ENCODE results near the gene GNAS. TPM values are rescaled to one million over a fixed set of nuclear protein-coding genes. Genes with fewer than 3 reads are reported as not detected.
"Not testable (repeated sequence)": the region's sequence is repeated elsewhere in the genome, so short reads cannot be mapped to it uniquely, and the experiment has no call there.

The GNAS gene
- total RNA-seq, 4 donors from 2014 or later, result 334 to 533 (median 451) TPM

- no peak for DNase-seq (ENCODE audit: low spot score in 2 of 2)
- Histone ChIP-seq H3K4me3 (no peak overlapping the region), H3K4me1 (no peaks in the 10 kb centered on the region), H3K9me3 (no peaks in the 10 kb centered on the region), H3K27me3 (no peaks in the 10 kb centered on the region), H3K36me3 (no peaks in the 10 kb centered on the region), H3K27ac (no peak overlapping the region)
- WGBS, result 86% methylated on average over 2 of the region's 2 CpGs
- no peak for TF ChIP-seq POLR2A (IDR thresholded peaks at IDR 0.05)
- no peak for TF ChIP-seq CTCF (IDR thresholded peaks at IDR 0.05)
- no peak for TF ChIP-seq EP300 (IDR thresholded peaks at IDR 0.05)
- no peak for TF ChIP-seq POLR2AphosphoS5 (IDR thresholded peaks at IDR 0.05)
Measured at GRCh38 chr20:58828136-58828535, 24.4 kb upstream of the GNAS start.

GRCh38 chr20:58828804-58829203 lies 23.7 kb upstream of the GNAS start:
- H3K36me3 ChIP-seq; H3K4me3 ChIP-seq; DNase-seq (ENCODE audit: low spot score in 2 of 2); H3K27ac ChIP-seq; H3K27me3 ChIP-seq; H3K9me3 ChIP-seq; H3K4me1 ChIP-seq: not testable (repeated sequence)
- 80% methylated on average over 3 of the region's 5 CpGs for WGBS

GRCh38 chr20:58829531-58829941 lies 23.0 kb upstream of the GNAS start:
- no peak overlapping the region for H3K4me3 ChIP-seq
- WGBS, result 44% methylated on average over 6 of the region's 6 CpGs

GRCh38 chr20:58832457-58832856 lies 20.1 kb upstream of the GNAS start:
- Histone ChIP-seq H3K4me1 (no peaks in the 10 kb centered on the region), H3K27me3 (peaks cover 4% of the 10 kb centered on the region), H3K27ac (no peak overlapping the region), H3K4me3 (no peak overlapping the region), H3K9me3 (no peaks in the 10 kb centered on the region), H3K36me3 (no peaks in the 10 kb centered on the region)
- TF ChIP-seq POLR2A (IDR thresholded peaks at IDR 0.05), result no peak
- TF ChIP-seq EP300 (IDR thresholded peaks at IDR 0.05), result no peak
- TF ChIP-seq POLR2AphosphoS5 (IDR thresholded peaks at IDR 0.05), result no peak
- TF ChIP-seq CTCF (IDR thresholded peaks at IDR 0.05), result no peak
- 74% methylated on average over 4 of the region's 4 CpGs for WGBS
- DNase-seq (ENCODE audit: low spot score in 2 of 2), result no peak

More at GRCh38 chr20:58829531-58829941, 23.0 kb upstream of the GNAS start:
- H3K9me3 ChIP-seq, result no peaks in the 10 kb centered on the region
- no peaks in the 10 kb centered on the region for H3K4me1 ChIP-seq
- H3K27me3 ChIP-seq, result no peaks in the 10 kb centered on the region
- no peak overlapping the region for H3K27ac ChIP-seq
- H3K36me3 ChIP-seq, result no peaks in the 10 kb centered on the region
- DNase-seq (ENCODE audit: low spot score in 2 of 2), result no peak
- TF ChIP-seq POLR2A (IDR thresholded peaks at IDR 0.05) (no peak), EP300 (IDR thresholded peaks at IDR 0.05) (no peak), CTCF (IDR thresholded peaks at IDR 0.05) (no peak)

- TF ChIP-seq CTCF (IDR thresholded peaks at IDR 0.05) (no peak), POLR2AphosphoS5 (IDR thresholded peaks at IDR 0.05) (no peak), POLR2A (IDR thresholded peaks at IDR 0.05) (no peak), EP300 (IDR thresholded peaks at IDR 0.05) (no peak)
- H3K4me3 ChIP-seq, result no peak overlapping the region
- no peaks in the 10 kb centered on the region for H3K9me3 ChIP-seq
- H3K27me3 ChIP-seq, result peaks cover 5% of the 10 kb centered on the region
- H3K36me3 ChIP-seq, result no peaks in the 10 kb centered on the region
- DNase-seq (ENCODE audit: low spot score in 2 of 2), result no peak
- WGBS, result 83% methylated on average over 10 of the region's 10 CpGs
- H3K4me1 ChIP-seq, result no peaks in the 10 kb centered on the region
- no peak overlapping the region for H3K27ac ChIP-seq
Measured at GRCh38 chr20:58833921-58834320, 18.6 kb upstream of the GNAS start.

- no peak for TF ChIP-seq POLR2AphosphoS5 (IDR thresholded peaks at IDR 0.05)
- TF ChIP-seq EP300 (IDR thresholded peaks at IDR 0.05), result no peak
- no peak for TF ChIP-seq POLR2A (IDR thresholded peaks at IDR 0.05)
- TF ChIP-seq CTCF (IDR thresholded peaks at IDR 0.05), result no peak
- DNase-seq (ENCODE audit: low spot score in 2 of 2), result no peak
- H3K4me1 ChIP-seq, result peaks cover 10% of the 10 kb centered on the region
- H3K27me3 ChIP-seq, result peaks cover 18% of the 10 kb centered on the region
- no peak overlapping the region for H3K27ac ChIP-seq
- H3K9me3 ChIP-seq, result no peaks in the 10 kb centered on the region
- no peaks in the 10 kb centered on the region for H3K36me3 ChIP-seq
- 57% methylated on average over 2 of the region's 2 CpGs for WGBS
- no peak overlapping the region for H3K4me3 ChIP-seq
Measured at GRCh38 chr20:58835231-58835630, 17.3 kb upstream of the GNAS start.

Data from suprapubic skin (tissue), 4 donors.